Fibroblast of mammary gland (primary cell): ENCODE measurements around the gene DCBLD2.
A peak's percentile ranks its signal among the peaks of the same experiment; 100 is the strongest.

Experiments used
- DNase-seq: peaks from one replicate; pipeline ENCODE4 v3.0.0-alpha.2; 2010; ENCODE audit warnings: low read depth
- H3K4me3 ChIP-seq: 2 replicates; pipeline ENCODE4 v1.5.1; 2011; ENCODE audit warnings: low read depth, mild to moderate bottlenecking, low read length, moderate library complexity; ENCODE audit not compliant: control insufficient read depth
- TF ChIP-seq, protein P1 (sequence below): conservative IDR thresholded peaks from 2 replicates; pipeline ENCODE4 v1.5.1; 2011; ENCODE audit warnings: low read depth, low read length, inconsistent platforms; ENCODE audit not compliant: control insufficient read depth, insufficient read depth

The DCBLD2 gene

DNA sequence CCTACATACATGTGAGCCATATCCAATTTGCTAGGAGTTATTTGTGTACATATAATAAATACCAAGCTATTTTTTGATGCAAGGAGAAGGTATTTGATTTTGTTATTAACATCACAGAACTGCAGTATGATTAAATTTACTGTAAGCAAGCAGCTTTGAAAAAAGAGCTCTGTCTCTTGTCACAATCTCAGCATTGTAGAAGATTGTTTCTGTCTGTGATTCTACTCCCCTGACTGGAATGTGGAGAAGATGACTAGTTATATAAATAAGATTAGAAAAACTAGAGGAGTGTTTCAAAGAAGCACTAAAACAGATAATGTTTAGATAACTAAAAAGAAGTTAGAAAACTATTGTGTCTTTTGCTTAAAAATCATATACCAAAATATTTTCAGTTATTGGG lies 17.1 kb upstream of the DCBLD2 start:
- TF ChIP-seq, protein P1, sequence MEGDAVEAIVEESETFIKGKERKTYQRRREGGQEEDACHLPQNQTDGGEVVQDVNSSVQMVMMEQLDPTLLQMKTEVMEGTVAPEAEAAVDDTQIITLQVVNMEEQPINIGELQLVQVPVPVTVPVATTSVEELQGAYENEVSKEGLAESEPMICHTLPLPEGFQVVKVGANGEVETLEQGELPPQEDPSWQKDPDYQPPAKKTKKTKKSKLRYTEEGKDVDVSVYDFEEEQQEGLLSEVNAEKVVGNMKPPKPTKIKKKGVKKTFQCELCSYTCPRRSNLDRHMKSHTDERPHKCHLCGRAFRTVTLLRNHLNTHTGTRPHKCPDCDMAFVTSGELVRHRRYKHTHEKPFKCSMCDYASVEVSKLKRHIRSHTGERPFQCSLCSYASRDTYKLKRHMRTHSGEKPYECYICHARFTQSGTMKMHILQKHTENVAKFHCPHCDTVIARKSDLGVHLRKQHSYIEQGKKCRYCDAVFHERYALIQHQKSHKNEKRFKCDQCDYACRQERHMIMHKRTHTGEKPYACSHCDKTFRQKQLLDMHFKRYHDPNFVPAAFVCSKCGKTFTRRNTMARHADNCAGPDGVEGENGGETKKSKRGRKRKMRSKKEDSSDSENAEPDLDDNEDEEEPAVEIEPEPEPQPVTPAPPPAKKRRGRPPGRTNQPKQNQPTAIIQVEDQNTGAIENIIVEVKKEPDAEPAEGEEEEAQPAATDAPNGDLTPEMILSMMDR = no peak
- H3K4me3 ChIP-seq = no peak overlapping the region
- no peak for DNase-seq

DNA sequence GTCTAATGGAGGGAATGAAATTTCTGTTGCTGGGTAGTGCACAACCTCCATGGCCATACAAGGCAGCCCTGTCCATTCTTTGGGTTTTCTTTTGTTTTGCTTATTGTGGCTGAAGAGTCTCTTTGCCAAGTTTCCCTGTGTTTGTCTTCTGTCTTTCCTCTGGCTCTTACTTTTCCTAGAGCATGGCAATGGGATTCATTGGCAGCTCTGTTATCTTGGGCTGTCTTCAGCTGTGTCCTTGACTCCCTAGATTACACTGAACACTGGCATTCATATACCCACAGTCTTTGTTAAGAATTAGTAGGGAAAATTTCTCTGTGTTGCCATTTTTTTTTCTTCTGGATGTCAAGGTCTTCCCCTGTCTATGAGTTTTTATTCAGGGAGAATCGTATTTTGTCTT lies 16.1 kb upstream of the DCBLD2 start:
- TF ChIP-seq, protein P1 = no peak
- DNase-seq = no peak
- no peak overlapping the region for H3K4me3 ChIP-seq

DNA sequence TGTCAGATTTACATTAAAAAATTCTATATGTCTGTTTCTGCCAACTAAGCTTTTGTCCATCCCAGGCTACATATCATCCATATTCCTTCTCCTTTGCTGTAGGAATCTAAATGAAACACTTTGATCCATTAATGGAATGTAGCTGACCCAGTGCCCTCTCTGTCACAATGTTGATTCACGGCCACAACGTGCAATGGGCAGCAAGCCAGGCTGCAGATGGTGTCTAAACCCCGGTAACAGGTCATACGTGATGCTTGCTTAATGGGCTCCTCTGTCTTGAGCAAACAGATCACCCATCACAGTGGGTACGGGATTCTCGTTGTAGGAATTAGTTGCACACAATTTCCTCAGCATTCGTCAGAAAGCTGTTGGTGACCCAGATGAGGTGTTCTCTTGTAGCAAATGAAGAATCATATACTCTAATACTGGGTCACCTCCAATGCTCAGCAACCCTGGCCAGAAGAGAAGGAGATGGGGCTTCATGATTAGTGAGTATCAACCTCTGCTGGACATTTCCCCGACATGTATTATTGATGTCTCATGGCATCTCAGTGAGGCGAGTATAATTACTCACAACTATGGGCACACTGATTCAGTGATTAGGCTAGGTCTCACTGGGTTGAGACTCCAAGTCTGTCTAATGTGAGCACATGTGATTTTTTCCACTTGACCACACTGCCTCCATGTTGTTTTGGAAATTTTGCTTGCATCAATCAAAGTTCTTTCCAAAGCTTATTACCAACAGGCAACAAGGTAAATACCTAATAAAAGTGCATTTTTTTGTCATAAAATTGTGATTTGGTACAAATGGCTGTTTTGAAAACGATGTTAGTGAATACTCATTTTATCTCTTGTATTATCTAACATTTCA lies 12.9 kb upstream of the DCBLD2 start:
- no peak overlapping the region for H3K4me3 ChIP-seq
- DNase-seq = peak; percentile 47
- TF ChIP-seq, protein P1 = no peak

DNA sequence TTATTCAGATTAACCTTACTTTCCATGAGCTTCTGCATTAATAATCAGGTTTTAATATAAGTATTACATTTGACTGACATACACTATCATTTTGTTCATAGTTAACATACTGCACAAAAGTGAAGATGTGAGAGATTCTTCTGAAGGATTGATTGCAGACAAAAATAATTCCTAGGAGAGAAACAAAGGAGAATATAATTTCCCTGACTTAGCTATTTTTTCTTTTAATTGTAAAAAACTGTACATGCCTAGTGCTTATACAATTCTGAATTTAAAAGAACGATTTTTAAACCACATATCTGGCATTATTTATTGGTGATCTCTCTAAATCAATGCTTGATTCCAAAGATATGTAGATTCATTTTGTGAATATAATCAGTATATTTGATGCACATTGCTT lies 11.0 kb upstream of the DCBLD2 start:
- TF ChIP-seq, protein P1 = no peak
- no peak overlapping the region for H3K4me3 ChIP-seq
- DNase-seq = no peak

DNA sequence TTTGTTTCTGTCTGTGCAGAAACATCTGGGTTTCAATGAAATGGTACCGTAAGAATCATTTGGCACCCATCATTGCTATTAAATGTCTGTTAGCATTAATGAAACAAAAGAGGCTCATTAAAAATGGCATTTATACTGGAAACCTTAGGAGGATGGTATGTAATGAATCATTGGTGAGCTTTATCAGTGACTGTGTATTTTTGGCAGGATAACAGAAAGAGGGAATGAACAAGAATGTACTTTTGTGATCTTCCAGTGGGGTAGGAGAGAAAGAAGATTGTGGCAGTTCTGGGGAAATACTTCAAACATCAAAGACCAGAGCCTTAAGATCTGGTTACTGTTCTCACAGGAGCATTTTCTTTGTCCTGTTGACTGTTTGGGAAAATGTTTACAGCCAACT lies 4.7 kb upstream of the DCBLD2 start:
- DNase-seq = peak; percentile 88
- H3K4me3 ChIP-seq = no peak overlapping the region
- TF ChIP-seq, protein P1 = no peak

DNA sequence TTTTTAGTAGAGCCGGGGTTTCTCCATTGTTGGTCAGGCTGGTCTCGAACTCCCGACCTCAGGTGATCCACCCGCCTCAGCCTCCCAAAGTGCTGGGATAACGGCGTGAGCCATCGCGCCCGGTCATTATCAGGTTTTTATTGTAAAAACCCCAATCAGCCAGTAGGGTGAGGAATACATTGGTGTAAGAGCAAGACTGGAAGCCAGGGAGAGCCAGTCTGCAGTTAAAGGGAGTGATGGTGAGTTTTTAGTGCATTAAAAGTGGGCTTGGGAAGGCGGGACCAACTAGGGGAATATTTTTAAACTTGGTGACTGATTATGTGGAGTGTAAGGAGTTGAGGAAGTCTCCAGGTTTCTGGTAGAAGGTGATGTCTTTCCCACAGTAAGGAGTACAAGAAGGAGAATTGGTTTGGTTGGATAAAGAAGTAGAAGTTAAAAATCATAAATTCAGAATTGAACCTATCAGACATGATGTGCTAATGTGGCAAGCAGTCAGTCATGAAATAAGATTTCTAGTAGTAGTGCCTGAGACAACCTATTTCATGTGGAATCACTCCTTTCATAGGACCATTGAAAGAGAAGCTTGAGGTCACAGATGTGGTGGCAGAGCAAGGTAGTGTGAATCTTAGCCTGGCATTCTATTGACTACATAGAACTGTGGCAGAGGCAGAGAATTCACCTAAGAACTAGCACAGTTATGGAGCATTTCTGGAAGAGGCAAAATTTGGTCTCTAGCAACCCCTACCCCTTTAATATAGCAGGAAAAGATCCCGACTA lies 2.4 kb upstream of the DCBLD2 start:
- DNase-seq = no peak
- H3K4me3 ChIP-seq = no peak overlapping the region
- TF ChIP-seq, protein P1 = no peak
